ENCODE results near the gene PTCD3.

Gene PTCD3

GRCh38 chr2:86147793-86148192 is 41.8 kb downstream of the PTCD3 start:
- DNase-seq: no peak

DNA sequence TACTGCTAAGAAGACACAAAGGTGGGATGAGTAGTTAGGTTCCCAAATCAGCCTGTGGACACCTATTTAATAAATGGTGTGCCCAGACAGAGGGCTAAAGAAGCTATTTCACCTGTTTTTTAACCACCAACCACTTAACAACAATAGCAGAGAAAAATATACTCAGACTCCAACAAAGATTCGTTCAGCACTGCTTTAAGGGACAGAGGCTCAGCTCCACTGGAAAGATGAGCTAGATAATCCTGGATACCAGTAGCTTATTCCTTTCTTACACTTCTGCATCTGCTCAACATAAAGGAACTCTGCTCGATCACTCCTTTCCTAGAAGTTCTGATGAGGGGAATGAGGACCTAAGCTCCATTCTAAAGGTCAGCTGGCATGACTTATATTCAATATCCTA is 44.5 kb downstream of the PTCD3 start:
- no peak for DNase-seq

DNA sequence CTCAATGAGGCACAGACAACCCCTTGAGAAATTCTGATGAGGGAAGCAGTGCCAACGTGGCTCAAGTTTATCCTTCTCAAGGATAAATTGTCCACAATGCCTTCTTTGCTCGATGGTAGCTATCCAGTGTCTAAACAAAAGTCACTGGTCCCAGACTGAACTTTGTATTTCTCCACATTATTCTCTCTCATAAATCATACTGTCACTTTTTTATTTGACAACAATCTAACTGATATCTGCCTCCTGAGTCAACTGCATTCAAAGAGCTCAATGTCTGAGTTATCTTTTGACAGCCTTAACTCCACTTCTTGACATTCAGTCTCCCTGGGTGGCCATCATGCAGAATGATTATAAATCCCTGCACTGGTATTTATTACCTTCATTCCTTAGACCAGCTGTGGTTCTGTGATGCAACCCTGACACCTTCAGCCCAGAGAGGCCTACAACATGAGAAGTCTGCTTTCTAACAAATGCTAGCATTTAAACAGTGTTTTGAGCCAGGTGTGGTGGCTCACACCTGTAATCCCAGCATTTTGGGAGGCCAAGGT is 51.0 kb downstream of the PTCD3 start:
- no peak for DNase-seq

DNA sequence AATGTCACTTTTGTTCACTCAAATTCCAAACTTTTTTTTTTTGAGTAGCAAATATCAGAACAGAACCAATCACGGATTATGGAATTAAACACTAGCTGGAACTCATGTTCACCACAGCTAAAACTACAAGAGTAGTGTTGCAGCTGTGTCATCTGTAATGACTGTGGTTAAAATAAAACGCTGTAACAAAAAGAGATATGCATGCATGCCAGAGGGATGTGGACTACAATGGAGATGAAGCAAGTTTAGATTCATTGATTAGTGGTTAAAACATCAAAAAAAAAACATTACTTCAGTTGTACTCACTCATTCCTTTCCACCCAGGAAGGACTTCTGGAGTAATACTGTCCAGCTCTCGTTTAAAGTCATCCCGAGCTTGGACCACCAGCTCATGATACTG is 52.3 kb downstream of the PTCD3 start:
- no peak for DNase-seq

DNA sequence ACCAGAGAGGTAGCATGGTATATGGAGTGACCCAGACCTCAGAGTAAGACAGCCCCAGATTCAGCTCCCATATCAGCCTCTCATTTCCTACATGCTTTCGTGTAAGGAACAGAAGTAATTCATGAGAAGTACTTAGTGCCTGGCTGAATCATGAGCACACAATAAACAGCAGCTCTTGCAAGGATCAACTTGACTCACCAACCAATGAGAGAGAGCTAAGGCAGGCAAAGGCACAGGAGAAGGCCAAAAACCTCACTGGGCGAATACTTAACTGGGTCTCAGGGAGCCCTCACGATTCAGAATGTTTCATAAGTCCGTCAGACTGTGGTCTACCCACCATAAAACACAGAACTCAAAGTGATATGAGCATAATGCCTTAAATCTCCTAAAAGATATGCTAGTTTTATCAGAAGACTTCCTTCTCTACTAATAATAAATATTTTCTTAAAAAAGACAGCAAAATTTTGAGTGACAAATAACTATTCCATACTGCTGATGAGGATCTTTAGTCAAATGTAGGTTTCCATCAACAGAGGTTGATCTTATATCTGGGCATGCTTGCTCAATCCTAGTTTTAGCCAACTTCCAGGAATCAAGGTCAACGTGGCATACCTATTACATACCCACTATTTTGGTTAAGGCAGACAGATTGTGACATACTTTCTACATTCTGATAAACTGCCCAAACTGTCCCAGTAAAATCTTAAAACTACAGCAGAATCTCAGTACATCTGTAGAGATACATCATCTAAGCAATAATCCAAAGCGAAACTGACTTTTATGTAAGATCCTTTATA is 54.3 kb downstream of the PTCD3 start:
- no peak for DNase-seq

- no peak for DNase-seq
Measured at GRCh38 chr2:86170449-86170848, 64.4 kb downstream of the PTCD3 start.

DNA sequence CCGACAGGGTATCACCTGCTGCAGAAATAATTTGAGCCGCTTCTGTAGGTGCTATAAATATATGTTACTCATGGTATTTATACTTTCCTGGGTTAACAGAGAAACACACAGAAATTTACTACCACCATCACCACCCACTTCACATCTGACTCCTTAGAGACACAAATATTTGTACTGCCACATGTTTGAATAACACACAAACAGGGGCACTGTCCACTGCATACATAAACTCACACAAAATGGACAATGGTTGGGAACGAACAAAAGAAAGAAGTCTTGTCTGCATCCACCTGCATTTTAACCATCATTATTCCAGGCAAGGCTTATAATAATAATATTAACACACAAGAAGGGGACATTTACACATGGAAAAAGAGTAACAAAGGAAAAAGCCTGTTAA is 65.3 kb downstream of the PTCD3 start:
- DNase-seq: no peak

DNA sequence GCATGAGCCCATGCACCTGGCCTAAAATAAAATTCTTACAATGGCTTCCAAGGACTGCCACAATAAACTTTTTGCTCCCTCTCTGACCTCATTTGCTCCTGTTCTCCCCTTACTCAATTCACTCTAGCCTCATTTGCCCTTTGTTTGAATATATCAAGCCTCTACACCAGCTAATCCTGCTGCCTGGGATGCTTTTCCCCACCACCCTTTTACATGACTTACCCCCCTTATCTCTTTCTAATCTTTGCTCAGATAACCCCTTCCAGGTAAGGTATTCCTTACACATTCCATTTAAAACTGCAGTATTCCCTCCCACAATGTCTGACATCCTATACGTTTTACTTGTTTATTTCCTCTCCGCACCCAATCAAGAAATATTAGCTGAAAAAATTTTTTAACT is 66.6 kb downstream of the PTCD3 start:
- DNase-seq: no peak

- no peak for DNase-seq
Measured at GRCh38 chr2:86174445-86174844, 68.4 kb downstream of the PTCD3 start.

- no peak for DNase-seq
Measured at GRCh38 chr2:86175828-86176227, 69.8 kb downstream of the PTCD3 start.

- DNase-seq: no peak
Measured at GRCh38 chr2:86176597-86176996, 70.6 kb downstream of the PTCD3 start.

- DNase-seq: no peak
Measured at GRCh38 chr2:86185517-86186212, 79.6 kb downstream of the PTCD3 start.

- DNase-seq: peak in 1 of 2 experiments; percentile 38
Measured at GRCh38 chr2:86186431-86186830, 80.4 kb downstream of the PTCD3 start.

GRCh38 chr2:86189782-86190416 is 83.9 kb downstream of the PTCD3 start:
- no peak for DNase-seq
